Naive thymus-derived CD4-positive, alpha-beta T cell (primary cell): ENCODE measurements around the gene HYAL1. TPM values are rescaled to one million over a fixed set of nuclear protein-coding genes. Genes with fewer than 3 reads are reported as not detected.

Source experiments
- ATAC-seq: fragments of 150-1000 bp; cut with Tn5 transposase; 2 replicates; pipeline ENCODE4 v1.10.0; 2021; ENCODE audit warnings: mild to moderate bottlenecking, moderate library complexity
- CTCF ChIA-PET: fragments of 350-600 bp; sonication (Branson Sonifier 250); formaldehyde crosslinking; loops from one replicate; lab custom pipeline; 2021; ENCODE audit warnings: antibody characterized with exemption; lab: Charles Lee
- POLR2A ChIA-PET: fragments of 350-600 bp; sonication (Branson Sonifier 250); formaldehyde crosslinking; loops from one replicate; lab custom pipeline; 2021; ENCODE audit warnings: antibody characterized with exemption, inconsistent platforms; lab: Charles Lee
- DNase-seq, 9 donors: peaks; one replicate each; pipeline versions ENCODE4 v3.0.0 to v3.0.0-alpha.2; 2020 to 2022; ENCODE audit warnings: mixed read lengths in 1 of 9
- H3K27ac ChIP-seq: one replicate; pipeline ENCODE4 v1.7.0; 2013; ENCODE audit warnings: mild to moderate bottlenecking, low read depth, low read length, moderate library complexity
- H3K27me3 ChIP-seq, 2 donors: one replicate each; pipeline ENCODE4 v1.7.0; 2013; ENCODE audit warnings: low read length in 2 of 2, mild to moderate bottlenecking in 2 of 2, moderate library complexity in 2 of 2; ENCODE audit not compliant: control insufficient read depth in 2 of 2, insufficient read depth in 2 of 2
- H3K36me3 ChIP-seq, 3 experiments: 1 replicate in 2 of 3; 2 replicates in 1 of 3; pipeline ENCODE4 v1.7.0; 2013; ENCODE audit warnings: low read length in 3 of 3, mild to moderate bottlenecking in 3 of 3, moderate library complexity in 1 of 3; ENCODE audit not compliant: insufficient read depth in 3 of 3, control insufficient read depth in 2 of 3
- H3K4me1 ChIP-seq, 2 donors: one replicate each; pipeline ENCODE4 v1.7.0; 2013; ENCODE audit warnings: low read length in 2 of 2, mild to moderate bottlenecking in 2 of 2, moderate library complexity in 1 of 2; ENCODE audit not compliant: control insufficient read depth in 2 of 2, insufficient read depth in 2 of 2
- H3K4me3 ChIP-seq: 2 replicates; pipeline ENCODE4 v1.7.0; 2013; ENCODE audit warnings: mild to moderate bottlenecking, low read length
- H3K9me3 ChIP-seq, 3 experiments: 1 replicate in 2 of 3; 2 replicates in 1 of 3; pipeline ENCODE4 v1.7.0; 2013; ENCODE audit warnings: low read length in 3 of 3; ENCODE audit not compliant: control insufficient read depth in 2 of 3
- H3K27ac Mint-ChIP-seq, 9 donors: one replicate each; pipeline ENCODE4 v1.8.0; 2020 to 2022; ENCODE audit warnings: mixed read lengths in 9 of 9, mild to moderate bottlenecking in 8 of 9, moderate library complexity in 5 of 9, inconsistent platforms in 2 of 9
- H3K27me3 Mint-ChIP-seq, 5 donors: one replicate each; pipeline ENCODE4 v1.8.0; 2021 to 2022; ENCODE audit warnings: mixed read lengths in 5 of 5, mild to moderate bottlenecking in 1 of 5
- H3K36me3 Mint-ChIP-seq, 5 donors: one replicate each; pipeline ENCODE4 v1.8.0; 2020 to 2022; ENCODE audit warnings: mixed read lengths in 5 of 5, mild to moderate bottlenecking in 3 of 5, inconsistent platforms in 1 of 5
- H3K4me1 Mint-ChIP-seq, 7 donors: one replicate each; pipeline ENCODE4 v1.8.0; 2020 to 2022; ENCODE audit warnings: mixed read lengths in 7 of 7, mild to moderate bottlenecking in 3 of 7, inconsistent platforms in 1 of 7
- H3K4me3 Mint-ChIP-seq, 10 donors: one replicate each; pipeline ENCODE4 v1.8.0; 2020 to 2022; ENCODE audit warnings: mild to moderate bottlenecking in 10 of 10, mixed read lengths in 10 of 10, moderate library complexity in 6 of 10, inconsistent platforms in 2 of 10
- H3K9me3 Mint-ChIP-seq, 11 donors: one replicate each; pipeline ENCODE4 v1.8.0; 2020 to 2022; ENCODE audit warnings: mixed read lengths in 11 of 11, mild to moderate bottlenecking in 4 of 11, inconsistent platforms in 1 of 11, moderate library complexity in 1 of 11
- intact Hi-C, 2 donors: fragments of 100-400 bp; cut with micrococcal nuclease; formaldehyde crosslinking; loops; one replicate each; pipeline ENCODE4 v1.15.1; 2023
- polyA plus RNA-seq, 2 donors: library from polyadenylated mRNA; unstranded; fragments of 300-500 nt; fragmentation: Illumina TruSeq; gene quantifications; one replicate each; pipeline ENCODE4 v1.2.3, GENCODE V29; 2021
- total RNA-seq, 6 experiments: library from RNA in 5 of 6; stranded (reverse) in 5 of 6; gene quantifications; 1 replicate in 5 of 6; 2 replicates in 1 of 6; pipeline ENCODE4 v1.2.3 and lab custom pipeline; 2021 to 2026

The HYAL1 gene
- total and polyA plus RNA-seq, 7 experiments from 2014 or later: 0.12 to 0.51 (median 0.28) TPM; not detected in 1

- Histone ChIP-seq H3K9me3 (no peaks in the 10 kb centered on the region), H3K4me3 (no peak overlapping the region), H3K36me3 (peaks cover 6 to 72% (median 12%) of the 10 kb centered on the region in 3 experiments), H3K4me1 (peaks cover 34 to 57% of the 10 kb centered on the region in 2 donors), H3K27me3 (no peaks in the 10 kb centered on the region), H3K27ac (peak overlapping the region; percentile 88)
- H3K4me1 Mint-ChIP-seq: peaks cover 30 to 60% (median 47%) of the 10 kb centered on the region in 7 donors
- peak overlapping the region in 7 of 9 donors; percentile 18 to 96 (median 70) for H3K27ac Mint-ChIP-seq
- H3K27me3 Mint-ChIP-seq: no peaks in the 10 kb centered on the region
- intact Hi-C loops: no loop called here
- ChIA-PET CTCF (interaction anchor here (0.6 to 2.3 kb wide), 6 partner anchors 9 to 58 kb away, joined by 3 to 12 read pairs (median 5); partner anchors contain the start of gene GNAI2), POLR2A (interaction anchor here (0.7 to 15.6 kb wide), 3 partner anchors 11 to 19 kb away, joined by 3 to 253 read pairs (median 3); partner anchors contain the start of gene GNAI2)
- peak overlapping the region in 3 of 10 donors; percentile 17 to 40 (median 29) for H3K4me3 Mint-ChIP-seq
- no peak for ATAC-seq
- peaks cover 0 to 11% (median 0%) of the 10 kb centered on the region in 5 donors for H3K36me3 Mint-ChIP-seq
- H3K9me3 Mint-ChIP-seq: no peaks in the 10 kb centered on the region
- no peak for DNase-seq
These were observed 52.9 kb downstream of the HYAL1 start for GRCh38 chr3:50250514-50250913.

Other genes starting within 250 kb of the HYAL1 start
- 100 to 1,000 TPM; 223 to 420 (median 342) TPM for gene RBM5, start 214.7 kb downstream of the HYAL1 start, total RNA-seq
- gene RBM5, start 214.7 kb downstream of the HYAL1 start, polyA plus RNA-seq: 10 to 100 TPM; 45.6 to 63.1 TPM
- 1 to 10 TPM in 1 of 5 experiments, under 1 TPM in 2, not detected in 2; 0.34 to 1.1 (median 0.69) TPM for gene SEMA3F, start 148.2 kb downstream of the HYAL1 start, total RNA-seq
- gene SEMA3F, start 148.2 kb downstream of the HYAL1 start, polyA plus RNA-seq: not detected
- gene GNAT1, start 112.0 kb downstream of the HYAL1 start, total RNA-seq: 1 to 10 TPM in 1 of 5 experiments, under 1 TPM in 1, not detected in 3; 0.24 to 1.2 TPM
- not detected for gene GNAT1, start 112.0 kb downstream of the HYAL1 start, polyA plus RNA-seq
- 1 to 10 TPM in 1 of 5 experiments, not detected in 4; 1.8 TPM for gene SLC38A3, start 98.3 kb downstream of the HYAL1 start, total RNA-seq
- not detected for gene SLC38A3, start 98.3 kb downstream of the HYAL1 start, polyA plus RNA-seq
- 100 to 1,000 TPM; 225 to 442 (median 282) TPM for gene GNAI2, start 67.4 kb downstream of the HYAL1 start, total RNA-seq
- 100 to 1,000 TPM; 443 to 527 TPM for gene GNAI2, start 67.4 kb downstream of the HYAL1 start, polyA plus RNA-seq
- gene SEMA3B, start 34.4 kb downstream of the HYAL1 start, total RNA-seq: 1 to 10 TPM in 3 of 5 experiments, under 1 TPM in 2; 0.73 to 3.7 (median 1.4) TPM
- gene SEMA3B, start 34.4 kb downstream of the HYAL1 start, polyA plus RNA-seq: not detected
- gene LSMEM2, start 24.5 kb downstream of the HYAL1 start, total RNA-seq: not detected
- under 1 TPM in 1 of 2 donors, not detected in 1; 0.15 TPM for gene LSMEM2, start 24.5 kb downstream of the HYAL1 start, polyA plus RNA-seq
- 10 to 100 TPM; 53.7 to 85.1 (median 64.7) TPM for gene IFRD2, start 11.1 kb downstream of the HYAL1 start, total RNA-seq
- 10 to 100 TPM; 57.2 to 69.7 TPM for gene IFRD2, start 11.1 kb downstream of the HYAL1 start, polyA plus RNA-seq
- 10 to 100 TPM in 1 of 5 experiments, 1 to 10 TPM in 4; 3.4 to 10.7 (median 4.2) TPM for gene HYAL3, start 4.2 kb downstream of the HYAL1 start, total RNA-seq
- 1 to 10 TPM; 2.3 to 3.3 TPM for gene HYAL3, start 4.2 kb downstream of the HYAL1 start, polyA plus RNA-seq
- gene NAA80, start 4.2 kb downstream of the HYAL1 start, total RNA-seq: 10 to 100 TPM; 30.2 to 44.9 (median 33.6) TPM
- 10 to 100 TPM; 13.7 to 15.2 TPM for gene NAA80, start 4.2 kb downstream of the HYAL1 start, polyA plus RNA-seq
- gene HYAL2, start 19.2 kb upstream of the HYAL1 start, total RNA-seq: 1 to 10 TPM; 1.5 to 5.3 (median 3.2) TPM
- gene HYAL2, start 19.2 kb upstream of the HYAL1 start, polyA plus RNA-seq: 1 to 10 TPM; 2.8 to 4.6 TPM
- 10 to 100 TPM; 16.8 to 25.0 (median 20.5) TPM for gene TUSC2, start 24.6 kb upstream of the HYAL1 start, total RNA-seq
- gene TUSC2, start 24.6 kb upstream of the HYAL1 start, polyA plus RNA-seq: 10 to 100 TPM; 38.0 to 45.5 TPM
- gene RASSF1, start 37.3 kb upstream of the HYAL1 start, total RNA-seq: 100 to 1,000 TPM in 1 of 5 experiments, 10 to 100 TPM in 4; 39.4 to 105 (median 69.6) TPM
- gene RASSF1, start 37.3 kb upstream of the HYAL1 start, polyA plus RNA-seq: 10 to 100 TPM; 32.7 to 47.9 TPM
- gene ZMYND10, start 42.2 kb upstream of the HYAL1 start, total RNA-seq: 1 to 10 TPM in 4 of 5 experiments, under 1 TPM in 1; 0.91 to 3.8 (median 2.8) TPM
- gene ZMYND10, start 42.2 kb upstream of the HYAL1 start, polyA plus RNA-seq: under 1 TPM; 0.07 to 0.30 TPM
- gene NPRL2, start 47.2 kb upstream of the HYAL1 start, total RNA-seq: 10 to 100 TPM; 35.3 to 48.9 (median 47.7) TPM
- 10 to 100 TPM; 27.2 to 36.2 TPM for gene NPRL2, start 47.2 kb upstream of the HYAL1 start, polyA plus RNA-seq
- 10 to 100 TPM; 23.3 to 42.6 (median 32.8) TPM for gene CYB561D2, start 47.3 kb upstream of the HYAL1 start, total RNA-seq
- gene CYB561D2, start 47.3 kb upstream of the HYAL1 start, polyA plus RNA-seq: 10 to 100 TPM; 42.4 to 52.9 TPM
- gene TMEM115, start 55.9 kb upstream of the HYAL1 start, total RNA-seq: 10 to 100 TPM; 17.7 to 32.4 (median 19.9) TPM
- gene TMEM115, start 55.9 kb upstream of the HYAL1 start, polyA plus RNA-seq: 10 to 100 TPM; 26.0 to 40.9 TPM
- gene CACNA2D2, start 200.1 kb upstream of the HYAL1 start, total RNA-seq: 1 to 10 TPM in 4 of 5 experiments, under 1 TPM in 1; 0.97 to 6.2 (median 2.5) TPM
- under 1 TPM; 0.32 to 0.38 TPM for gene CACNA2D2, start 200.1 kb upstream of the HYAL1 start, polyA plus RNA-seq